Neural progenitor cell (in vitro differentiated cells): Measurements from ENCODE around the gene FAT1. TPM values are rescaled to one million over a fixed set of nuclear protein-coding genes. Genes with fewer than 3 reads are reported as not detected.

Source experiments
- DNase-seq: peaks from one replicate; pipeline ENCODE4 v3.0.0-alpha.2; 2016; ENCODE audit warnings: low spot score
- H2AFZ ChIP-seq: fragments of 200-600 bp; sonication (generic); replicated peaks from 2 replicates; pipeline ENCODE4 v1.6.1; 2016; ENCODE audit warnings: antibody characterized with exemption
- H3F3A ChIP-seq: fragments of 200-600 bp; sonication (generic); 2 replicates; pipeline ENCODE4 v1.6.1; 2016; ENCODE audit warnings: antibody characterized with exemption, low read depth
- H3K27ac ChIP-seq: fragments of 200-600 bp; sonication (generic); 2 replicates; pipeline ENCODE4 v1.5.1; 2016; ENCODE audit warnings: mild to moderate bottlenecking
- H3K27me3 ChIP-seq: fragments of 200-600 bp; sonication (generic); 2 replicates; pipeline ENCODE4 v1.6.1; 2016; ENCODE audit warnings: mild to moderate bottlenecking, moderate library complexity
- H3K36me3 ChIP-seq: fragments of 200-600 bp; sonication (generic); 2 replicates; pipeline ENCODE4 v1.5.1; 2016
- H3K4me1 ChIP-seq: fragments of 200-600 bp; sonication (generic); 2 replicates; pipeline ENCODE4 v1.6.1; 2016; ENCODE audit warnings: mixed run types
- H3K4me2 ChIP-seq: fragments of 200-600 bp; sonication (generic); 2 replicates; pipeline ENCODE4 v1.6.1; 2016
- H3K4me3 ChIP-seq: fragments of 200-600 bp; sonication (generic); 2 replicates; pipeline ENCODE4 v1.5.1; 2016
- H3K79me2 ChIP-seq: fragments of 200-600 bp; sonication (generic); 2 replicates; pipeline ENCODE4 v1.6.1; 2016; ENCODE audit warnings: low read depth
- H3K9ac ChIP-seq: fragments of 200-600 bp; sonication (generic); 2 replicates; pipeline ENCODE4 v1.6.1; 2016
- H3K9me3 ChIP-seq: fragments of 200-600 bp; sonication (generic); 2 replicates; pipeline ENCODE4 v1.5.1; 2016; ENCODE audit warnings: low read depth
- H4K20me1 ChIP-seq: fragments of 200-600 bp; sonication (generic); 2 replicates; pipeline ENCODE4 v1.6.1; 2016; ENCODE audit warnings: low read depth
- H3K27ac Mint-ChIP-seq: 3 replicates; pipeline ENCODE4 v1.8.0; 2021; ENCODE audit warnings: mixed read lengths
- H3K27me3 Mint-ChIP-seq: 2 replicates; pipeline ENCODE4 v1.8.0; 2022; ENCODE audit warnings: low read depth, mild to moderate bottlenecking, inconsistent platforms, moderate library complexity, mixed read lengths; ENCODE audit not compliant: insufficient read depth
- H3K36me3 Mint-ChIP-seq: 3 replicates; pipeline ENCODE4 v1.8.0; 2021; ENCODE audit warnings: mixed read lengths
- H3K4me1 Mint-ChIP-seq: 3 replicates; pipeline ENCODE4 v1.8.0; 2021; ENCODE audit warnings: mixed read lengths
- H3K4me3 Mint-ChIP-seq: 3 replicates; pipeline ENCODE4 v1.8.0; 2021; ENCODE audit warnings: mild to moderate bottlenecking, moderate library complexity, mixed read lengths
- H3K9me3 Mint-ChIP-seq: 3 replicates; pipeline ENCODE4 v1.8.0; 2020; ENCODE audit warnings: mixed read lengths
- EZH2 ChIP-seq: fragments of 200-600 bp; sonication (generic); IDR thresholded peaks from 2 replicates; pipeline ENCODE4 v1.6.1; 2017; ENCODE audit warnings: antibody characterized with exemption, mild to moderate bottlenecking, moderate library complexity
- EZH2phosphoT487 ChIP-seq: fragments of 200-600 bp; sonication (generic); IDR thresholded peaks from 2 replicates; pipeline ENCODE4 v1.6.1; 2017; ENCODE audit warnings: antibody characterized with exemption
- total RNA-seq: library from RNA; depleted of rRNA; stranded (reverse); fragments of >200 nt; gene quantifications from 2 replicates; pipeline ENCODE4 v1.2.3, GENCODE V29; 2015; ENCODE audit warnings: low replicate concordance
- TF ChIP-seq, protein P1 (sequence below): fragments of 200-600 bp; sonication (generic); IDR thresholded peaks from 2 replicates; pipeline ENCODE4 v1.5.1; 2017; ENCODE audit warnings: antibody characterized with exemption, mild to moderate bottlenecking

The FAT1 gene
- total RNA-seq, 1 donor from 2014 or later: 517 TPM

DNA sequence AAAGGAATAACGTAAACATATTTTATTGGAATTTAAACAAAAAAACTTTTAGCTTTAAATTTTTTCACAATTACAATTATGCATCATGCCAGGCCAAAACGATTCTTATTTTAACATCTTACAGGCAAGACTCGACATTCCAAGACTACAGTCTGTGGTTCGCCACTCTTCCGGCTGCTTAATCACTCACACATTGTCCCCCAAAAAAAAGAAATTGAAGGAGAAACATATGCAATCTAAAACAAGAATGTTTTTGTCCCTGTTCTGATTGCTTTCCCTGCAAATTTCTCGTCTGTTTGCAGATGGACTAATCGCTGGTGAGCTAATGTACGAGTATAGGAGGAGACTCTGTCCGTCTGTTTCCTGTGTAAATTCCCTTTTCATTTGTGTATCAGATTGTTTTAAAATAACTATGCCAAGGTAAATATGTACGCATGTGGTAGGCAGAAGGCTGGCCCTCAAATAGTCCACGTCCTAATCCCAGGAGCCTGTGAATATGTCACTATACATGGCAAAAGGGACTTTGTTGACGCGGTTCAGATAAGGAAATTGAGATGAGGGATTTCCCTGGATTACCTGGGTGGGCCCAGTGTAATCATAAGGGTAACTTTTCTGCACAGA, 130.6 kb downstream of the FAT1 start:
- no peak overlapping the region for H3K9ac ChIP-seq
- H3K36me3 ChIP-seq: peaks cover 29% of the 10 kb centered on the region
- peaks cover 6% of the 10 kb centered on the region for H3K27me3 Mint-ChIP-seq
- H3K36me3 Mint-ChIP-seq: peaks cover 58% of the 10 kb centered on the region
- DNase-seq: no peak
- no peak overlapping the region for H3K4me2 ChIP-seq
- peaks cover 15% of the 10 kb centered on the region for H3F3A ChIP-seq
- no peak overlapping the region for H3K27ac ChIP-seq
- H3K4me1 Mint-ChIP-seq: peaks cover 13% of the 10 kb centered on the region
- TF ChIP-seq, protein P1, sequence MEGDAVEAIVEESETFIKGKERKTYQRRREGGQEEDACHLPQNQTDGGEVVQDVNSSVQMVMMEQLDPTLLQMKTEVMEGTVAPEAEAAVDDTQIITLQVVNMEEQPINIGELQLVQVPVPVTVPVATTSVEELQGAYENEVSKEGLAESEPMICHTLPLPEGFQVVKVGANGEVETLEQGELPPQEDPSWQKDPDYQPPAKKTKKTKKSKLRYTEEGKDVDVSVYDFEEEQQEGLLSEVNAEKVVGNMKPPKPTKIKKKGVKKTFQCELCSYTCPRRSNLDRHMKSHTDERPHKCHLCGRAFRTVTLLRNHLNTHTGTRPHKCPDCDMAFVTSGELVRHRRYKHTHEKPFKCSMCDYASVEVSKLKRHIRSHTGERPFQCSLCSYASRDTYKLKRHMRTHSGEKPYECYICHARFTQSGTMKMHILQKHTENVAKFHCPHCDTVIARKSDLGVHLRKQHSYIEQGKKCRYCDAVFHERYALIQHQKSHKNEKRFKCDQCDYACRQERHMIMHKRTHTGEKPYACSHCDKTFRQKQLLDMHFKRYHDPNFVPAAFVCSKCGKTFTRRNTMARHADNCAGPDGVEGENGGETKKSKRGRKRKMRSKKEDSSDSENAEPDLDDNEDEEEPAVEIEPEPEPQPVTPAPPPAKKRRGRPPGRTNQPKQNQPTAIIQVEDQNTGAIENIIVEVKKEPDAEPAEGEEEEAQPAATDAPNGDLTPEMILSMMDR: no peak
- no peak for TF ChIP-seq EZH2phosphoT487
- H3K27ac Mint-ChIP-seq: no peak overlapping the region
- H3K9me3 ChIP-seq: no peaks in the 10 kb centered on the region
- H2AFZ ChIP-seq: no peak overlapping the region
- no peaks in the 10 kb centered on the region for H3K9me3 Mint-ChIP-seq
- H3K4me3 Mint-ChIP-seq: no peak overlapping the region
- no peak overlapping the region for H3K4me3 ChIP-seq
- H4K20me1 ChIP-seq: peaks cover 22% of the 10 kb centered on the region
- peaks cover 26% of the 10 kb centered on the region for H3K79me2 ChIP-seq
- peaks cover 4% of the 10 kb centered on the region for H3K4me1 ChIP-seq
- no peaks in the 10 kb centered on the region for H3K27me3 ChIP-seq

DNA sequence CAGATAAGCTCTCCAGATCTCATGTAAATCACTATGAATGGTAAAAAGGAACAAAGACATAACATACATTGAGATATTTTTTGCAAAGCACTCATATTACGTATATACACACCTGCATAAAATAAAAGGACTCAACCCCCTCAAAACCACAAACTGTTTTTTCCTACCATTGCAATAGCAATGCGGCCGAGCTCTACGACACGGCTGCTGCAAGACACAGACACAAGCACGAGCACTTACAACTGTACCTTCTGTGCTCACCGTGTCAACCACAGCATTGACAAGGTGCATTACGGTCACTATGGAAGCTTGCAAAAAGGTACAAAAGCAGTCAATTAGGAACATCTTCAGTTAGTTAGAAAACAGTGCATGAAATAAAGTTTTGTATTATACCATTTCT, 131.2 kb downstream of the FAT1 start:
- Histone ChIP-seq H4K20me1 (peaks cover 22% of the 10 kb centered on the region), H3K27me3 (no peaks in the 10 kb centered on the region), H3K9me3 (no peaks in the 10 kb centered on the region), H3K9ac (no peak overlapping the region), H3F3A (peaks cover 21% of the 10 kb centered on the region), H3K79me2 (peaks cover 26% of the 10 kb centered on the region), H3K4me3 (no peak overlapping the region), H3K27ac (no peak overlapping the region), H3K4me2 (no peak overlapping the region), H3K4me1 (peaks cover 4% of the 10 kb centered on the region), H2AFZ (no peak overlapping the region), H3K36me3 (peaks cover 33% of the 10 kb centered on the region)
- Mint-ChIP-seq H3K27ac (no peak overlapping the region), H3K27me3 (peaks cover 6% of the 10 kb centered on the region), H3K4me3 (no peak overlapping the region), H3K9me3 (no peaks in the 10 kb centered on the region), H3K4me1 (peaks cover 13% of the 10 kb centered on the region), H3K36me3 (peaks cover 57% of the 10 kb centered on the region)
- TF ChIP-seq EZH2: no peak
- no peak for TF ChIP-seq EZH2phosphoT487
- TF ChIP-seq, protein P1: no peak
- DNase-seq: no peak

DNA sequence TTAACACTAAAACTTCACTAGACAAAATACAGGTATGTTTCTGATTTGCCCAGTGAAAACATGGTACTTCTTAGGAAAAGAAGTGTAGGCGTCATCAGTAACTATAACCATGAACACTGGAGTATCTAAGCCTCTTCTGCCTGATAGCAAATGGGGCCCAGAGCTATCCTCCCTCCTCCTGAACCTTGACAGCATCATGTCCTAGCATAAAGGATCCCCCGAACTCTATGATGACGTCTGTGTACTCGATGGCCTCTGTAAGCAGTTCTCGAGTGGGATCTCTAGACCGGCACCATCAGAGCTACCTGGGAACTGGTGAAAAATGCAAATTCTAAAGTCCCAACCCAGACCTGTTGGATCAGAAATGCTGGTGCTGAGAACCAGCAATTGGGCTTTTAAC, 132.0 kb downstream of the FAT1 start:
- Histone ChIP-seq H3K4me1 (peaks cover 4% of the 10 kb centered on the region), H2AFZ (no peak overlapping the region), H3K27me3 (no peaks in the 10 kb centered on the region), H3K27ac (no peak overlapping the region), H3K79me2 (peaks cover 34% of the 10 kb centered on the region), H3F3A (peaks cover 21% of the 10 kb centered on the region), H3K4me2 (no peak overlapping the region), H3K9me3 (no peaks in the 10 kb centered on the region), H3K9ac (no peak overlapping the region), H3K4me3 (no peak overlapping the region), H3K36me3 (peaks cover 33% of the 10 kb centered on the region), H4K20me1 (peaks cover 28% of the 10 kb centered on the region)
- Mint-ChIP-seq H3K27me3 (peaks cover 6% of the 10 kb centered on the region), H3K36me3 (peaks cover 53% of the 10 kb centered on the region), H3K4me1 (peaks cover 13% of the 10 kb centered on the region), H3K27ac (no peak overlapping the region), H3K4me3 (no peak overlapping the region), H3K9me3 (no peaks in the 10 kb centered on the region)
- TF ChIP-seq, protein P1: no peak
- TF ChIP-seq EZH2phosphoT487: no peak
- TF ChIP-seq EZH2: no peak
- no peak for DNase-seq
